RWPE1 (cell line): ENCODE data around the gene RSPO1.
A peak's percentile ranks its signal among the peaks of the same experiment; 100 is the strongest.

ENCODE experiments used
- CTCF ChIA-PET: fragments of 350-600 bp; sonication (Branson Sonifier 250); formaldehyde crosslinking; extraction: SDS; loops from one replicate; lab custom pipeline; 2021; lab: Yijun Ruan, JAX
- POLR2A ChIA-PET: fragments of 400-600 bp; formaldehyde crosslinking; extraction: SDS; loops from one replicate; lab custom pipeline; 2020; ENCODE audit warnings: antibody characterized with exemption; ENCODE audit not compliant: low non-redundant PET; lab: Yijun Ruan, JAX
- DNase-seq: peaks from one replicate; pipeline ENCODE4 v3.0.0; 2012; ENCODE audit warnings: low spot score
- H3K27ac ChIP-seq: fragments of 450-650 bp; 2 replicates; pipeline ENCODE4 v1.5.1; 2017
- CTCF ChIP-seq: fragments of 450-650 bp; conservative IDR thresholded peaks from 2 replicates; pipeline ENCODE4 v1.5.1; 2017; ENCODE audit warnings: low read depth, mild to moderate bottlenecking

Gene RSPO1

GRCh38 chr1:37666241-37666867 lies 31.7 kb upstream of the RSPO1 start:
- no peak for TF ChIP-seq CTCF
- ChIA-PET POLR2A (no interaction called here), CTCF (no interaction called here)
- H3K27ac ChIP-seq: no peak overlapping the region
- DNase-seq: no peak

- ChIA-PET CTCF (interaction anchor here (1.0 kb wide), 1 partner anchor 13 kb away, joined by 5 read pairs; no protein-coding TSS in a partner anchor), POLR2A (no interaction called here)
- no peak overlapping the region for H3K27ac ChIP-seq
- no peak for TF ChIP-seq CTCF
- no peak for DNase-seq
Observed at GRCh38 chr1:37663426-37664000, 28.8 kb upstream of the RSPO1 start.

GRCh38 chr1:37662031-37662755 lies 27.5 kb upstream of the RSPO1 start:
- CTCF ChIA-PET: interaction anchor here (0.6 to 1.1 kb wide), 3 partner anchors 11 to 177 kb away, joined by 3 read pairs; no protein-coding TSS in a partner anchor
- POLR2A ChIA-PET: no interaction called here
- no peak for DNase-seq
- H3K27ac ChIP-seq: no peak overlapping the region
- no peak for TF ChIP-seq CTCF

GRCh38 chr1:37661401-37661800 lies 26.7 kb upstream of the RSPO1 start:
- no peak for TF ChIP-seq CTCF
- CTCF ChIA-PET: interaction anchor here (0.7 to 1.1 kb wide), 2 partner anchors 12 to 176 kb away, joined by 3 read pairs; no protein-coding TSS in a partner anchor
- H3K27ac ChIP-seq: no peak overlapping the region
- POLR2A ChIA-PET: no interaction called here
- DNase-seq: peak; percentile 24

- DNase-seq: no peak
- no peak overlapping the region for H3K27ac ChIP-seq
- TF ChIP-seq CTCF: no peak
- POLR2A ChIA-PET: no interaction called here
- CTCF ChIA-PET: no interaction called here
Observed at GRCh38 chr1:37660664-37661063, 26.0 kb upstream of the RSPO1 start.

GRCh38 chr1:37658486-37658885 lies 23.8 kb upstream of the RSPO1 start:
- DNase-seq: no peak
- TF ChIP-seq CTCF: no peak
- ChIA-PET CTCF (no interaction called here), POLR2A (no interaction called here)
- no peak overlapping the region for H3K27ac ChIP-seq
